ENCODE data around the gene NISCH.
A peak's percentile ranks its signal among the peaks of the same experiment; 100 is the strongest.

Gene NISCH

DNA sequence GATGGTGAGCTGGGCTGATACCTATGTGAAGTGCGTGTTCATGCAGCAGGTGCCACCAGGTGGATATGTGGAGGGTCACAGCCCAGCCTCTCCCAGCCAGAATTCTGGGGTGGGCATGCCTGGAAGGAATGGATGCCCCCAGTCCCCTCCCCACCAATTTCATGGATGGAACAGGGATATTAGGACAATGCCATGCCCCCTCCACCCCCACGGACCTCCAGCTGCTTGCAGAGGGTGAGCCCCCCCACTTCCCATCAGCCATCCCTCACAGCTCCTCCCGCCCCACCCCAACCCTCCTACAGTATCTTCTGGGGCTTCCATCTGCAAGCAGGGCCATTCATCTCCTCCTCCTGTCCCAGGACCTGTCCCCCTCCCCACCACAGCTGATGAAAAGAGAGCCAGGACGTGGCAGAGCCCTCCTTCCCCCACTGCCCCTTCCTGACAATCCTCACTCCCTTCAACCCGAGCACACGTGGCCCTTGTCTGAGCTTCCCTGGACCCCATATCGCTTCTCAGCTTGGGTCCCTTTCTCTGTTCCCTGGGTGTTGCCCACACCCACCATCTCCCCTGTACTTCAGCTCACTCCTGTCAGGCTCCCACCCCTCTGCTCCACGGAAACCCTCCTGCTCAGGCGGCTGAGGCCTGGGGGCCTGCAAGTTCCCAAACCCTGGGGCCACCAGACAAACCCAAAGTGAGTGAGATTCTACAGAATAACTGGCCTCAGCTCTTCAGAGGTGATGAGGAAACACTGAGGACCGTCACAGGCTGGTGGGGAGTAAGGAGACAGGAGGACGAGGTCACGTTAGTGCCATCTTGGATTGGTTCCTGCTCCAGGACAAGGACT is 7.7 kb upstream of the NISCH start:
- DNase-seq, result no peak

DNA sequence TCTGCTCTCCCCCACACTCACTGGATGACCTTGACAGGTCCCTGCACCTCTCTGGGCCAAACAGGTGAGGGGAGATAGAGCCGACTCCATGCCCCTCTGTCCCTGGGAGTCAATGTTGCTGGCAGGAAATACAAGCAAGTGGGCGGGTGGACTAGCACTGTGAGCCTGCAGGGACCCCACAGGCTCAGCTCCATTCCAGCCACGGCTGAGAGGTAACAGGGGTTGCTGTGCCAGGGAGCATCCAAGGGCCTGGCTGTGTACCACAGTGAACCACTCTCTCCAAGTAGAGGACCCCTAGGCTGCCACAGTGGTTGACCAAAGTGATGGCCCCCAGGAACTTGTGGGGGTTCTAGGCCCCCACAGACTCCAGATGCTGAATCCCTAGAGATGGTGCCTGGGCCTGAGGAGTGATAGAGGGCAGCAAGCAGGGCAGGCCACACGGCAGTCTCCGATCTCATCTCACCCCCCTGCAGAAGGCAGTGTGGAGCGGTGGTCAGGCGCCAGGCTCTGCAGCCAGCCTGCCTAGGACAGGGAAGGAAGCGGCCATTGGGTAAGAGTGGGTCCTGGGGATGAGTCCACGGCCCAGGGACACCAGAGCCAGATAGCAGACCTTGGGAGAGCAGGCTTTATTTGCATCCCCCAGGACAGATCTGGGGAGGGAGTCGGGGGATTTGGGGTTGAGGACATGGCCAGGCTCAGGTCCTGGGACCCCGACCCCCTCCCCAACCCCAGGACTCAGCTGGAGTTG is 4.7 kb upstream of the NISCH start:
- DNase-seq, result no peak

DNA sequence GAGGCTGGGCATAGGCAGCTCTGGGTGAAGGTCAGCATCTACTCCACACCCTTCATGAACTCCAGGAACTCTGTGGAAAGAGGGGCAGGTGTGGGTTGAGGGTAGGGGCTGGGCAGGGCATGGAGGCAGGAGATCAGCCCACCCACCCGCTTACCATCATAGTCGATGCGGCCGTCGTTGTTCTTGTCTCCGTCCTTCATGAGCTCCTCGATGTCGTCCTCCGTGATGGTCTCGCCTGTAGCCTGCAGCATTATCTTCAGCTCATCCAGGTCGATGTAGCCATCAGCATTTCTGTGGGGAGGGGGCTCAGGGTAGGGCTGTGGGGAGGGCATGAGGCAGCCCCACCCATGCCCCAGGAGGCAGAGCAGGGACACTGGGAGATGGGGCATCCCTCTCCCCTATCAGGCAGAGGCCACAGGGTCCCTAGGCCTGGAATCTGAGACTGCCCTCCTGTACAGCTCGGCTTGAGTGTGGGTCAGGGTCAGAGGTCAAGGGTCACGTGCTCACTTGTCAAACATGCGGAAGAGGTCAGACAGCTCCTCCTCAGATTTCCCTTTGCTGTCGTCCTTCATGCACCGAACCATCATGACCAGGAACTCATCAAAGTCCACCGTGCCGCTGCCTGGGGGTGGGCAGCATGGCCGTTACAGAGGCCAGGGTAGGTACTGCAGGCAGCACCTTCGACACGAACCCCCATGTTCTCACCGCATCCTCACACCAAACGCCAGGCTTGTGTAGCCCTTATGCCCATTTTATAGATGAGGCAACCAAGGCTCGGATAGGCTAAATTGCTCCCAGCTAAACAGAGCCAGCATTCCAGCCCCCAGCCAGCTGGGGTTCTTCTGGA is 3.9 kb upstream of the NISCH start:
- no peak for DNase-seq

DNA sequence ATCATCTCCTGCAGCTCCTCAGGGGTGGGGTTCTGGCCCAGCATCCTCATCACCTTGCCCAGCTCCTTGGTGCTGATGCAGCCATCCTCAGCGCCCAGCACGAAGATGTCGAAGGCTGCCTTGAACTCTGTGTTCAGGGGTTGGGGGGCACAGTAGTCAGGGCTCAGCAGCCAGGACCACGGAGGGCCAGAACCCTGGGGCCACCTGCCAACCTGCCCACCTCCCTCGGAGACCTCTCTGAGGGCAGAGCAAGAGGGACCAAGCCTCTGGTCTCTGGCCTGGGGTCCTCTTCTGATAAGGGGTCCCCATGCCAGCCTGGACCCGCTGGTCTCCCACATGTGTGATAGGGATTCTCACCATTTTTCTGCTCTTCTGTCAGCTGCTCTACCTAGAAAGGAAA is 3.3 kb upstream of the NISCH start:
- DNase-seq, result no peak

DNA sequence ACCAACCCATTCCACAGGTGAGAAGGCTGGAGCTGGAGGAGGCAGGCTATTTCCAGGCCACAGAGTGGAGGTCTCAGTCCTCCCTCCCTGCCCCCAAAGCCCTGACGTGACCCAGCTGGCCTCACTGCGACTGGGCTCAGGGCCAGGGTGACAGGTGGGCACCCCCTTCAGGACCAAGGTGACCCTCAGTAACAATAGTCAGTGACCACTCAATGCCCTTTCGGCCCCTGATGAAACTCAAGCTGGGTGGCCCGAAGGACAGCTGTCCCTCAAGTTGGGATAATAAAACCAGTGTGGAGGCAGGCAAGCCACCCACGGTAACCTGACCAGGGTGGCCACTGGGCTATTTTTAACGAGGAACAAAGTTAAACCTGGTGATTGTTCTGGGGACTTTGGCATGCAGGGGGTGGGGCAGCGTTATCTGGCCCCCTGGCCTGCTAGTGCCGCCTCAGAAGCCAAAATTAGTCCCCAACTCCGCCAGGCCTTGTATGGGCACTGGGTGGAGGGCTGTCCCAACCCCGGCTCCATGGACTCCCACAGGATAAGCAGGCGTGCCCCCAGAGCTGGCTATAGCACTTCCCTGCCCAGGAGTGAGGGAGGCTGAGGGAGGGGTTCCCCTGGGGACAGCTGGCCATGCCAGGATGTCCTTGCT is 2.7 kb upstream of the NISCH start:
- no peak for DNase-seq

DNA sequence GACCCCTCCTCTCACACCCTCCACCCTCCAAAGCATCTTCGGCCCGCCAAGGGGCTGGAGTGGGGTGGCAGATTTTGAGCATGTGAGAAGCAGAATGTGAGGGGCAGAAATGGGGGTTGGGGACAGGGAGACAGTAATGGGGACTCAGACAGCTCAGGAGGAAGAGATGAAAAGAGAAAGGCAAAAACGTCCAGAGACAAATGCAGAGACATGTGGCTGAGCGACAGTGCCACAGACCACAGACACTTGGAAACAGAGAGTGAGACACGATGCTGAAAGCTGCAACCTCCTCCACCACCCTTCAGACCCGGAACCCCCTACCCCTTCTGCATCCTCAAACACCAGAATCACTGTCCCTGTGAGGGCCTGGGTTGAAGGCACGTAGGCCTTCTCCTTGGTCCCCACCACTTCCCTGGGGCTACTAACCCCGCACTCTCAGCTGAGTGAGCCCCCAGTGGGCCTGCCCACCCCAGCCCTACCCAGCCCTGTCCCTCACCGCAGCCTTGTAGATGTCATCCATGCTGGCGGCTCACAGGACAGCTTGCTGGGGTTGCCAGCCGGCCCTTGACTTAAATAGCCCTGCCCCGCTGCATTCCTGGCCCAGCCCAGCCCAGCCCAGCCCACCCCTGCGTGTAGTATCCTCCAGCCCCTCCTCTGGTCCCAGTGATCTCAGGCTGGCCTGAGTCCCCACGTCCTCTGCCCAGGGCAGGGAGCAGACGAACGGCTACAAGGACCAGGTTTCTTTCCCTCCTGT is 1.7 kb upstream of the NISCH start, which contains the start of gene TNNC1:
TSS of gene TNNC1 (minus strand) at position 546 of the 754 bp plus-strand sequence. CDS start at position 520, 26 bp downstream.
- no peak for DNase-seq

DNA sequence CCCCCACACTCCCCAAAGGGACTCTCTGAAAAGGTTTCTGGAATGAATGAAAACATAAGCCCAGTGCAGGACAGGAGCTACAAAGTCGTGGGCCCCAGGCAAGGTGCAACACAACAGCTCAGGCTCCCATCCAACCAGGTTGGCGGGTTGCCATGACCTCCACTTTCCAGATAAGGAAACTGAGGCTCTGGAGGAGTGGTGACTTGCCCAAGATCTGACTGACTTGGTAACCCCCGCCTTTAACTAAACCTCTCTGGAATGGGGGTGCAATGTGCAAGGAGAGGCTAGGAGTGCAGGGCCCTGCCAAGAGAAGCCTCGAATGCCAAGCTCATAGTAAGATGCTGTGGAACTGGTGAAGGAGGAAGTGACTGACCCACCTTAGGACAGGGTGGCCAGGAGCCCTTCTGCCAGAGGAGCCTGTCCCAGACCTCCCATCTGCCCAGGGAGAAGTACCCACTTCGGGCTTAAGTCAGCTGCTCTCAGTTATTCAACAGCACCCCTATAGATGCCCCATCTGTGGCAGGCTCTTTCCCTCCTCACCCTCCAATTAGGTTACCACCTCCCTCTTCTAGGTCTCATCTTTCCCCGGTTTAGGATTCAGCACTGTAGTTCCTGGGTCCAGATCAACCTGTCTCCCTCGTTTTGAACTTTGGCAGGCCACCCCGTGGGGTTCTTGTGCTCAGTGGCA is 1.0 kb upstream of the NISCH start:
- DNase-seq, result no peak

DNA sequence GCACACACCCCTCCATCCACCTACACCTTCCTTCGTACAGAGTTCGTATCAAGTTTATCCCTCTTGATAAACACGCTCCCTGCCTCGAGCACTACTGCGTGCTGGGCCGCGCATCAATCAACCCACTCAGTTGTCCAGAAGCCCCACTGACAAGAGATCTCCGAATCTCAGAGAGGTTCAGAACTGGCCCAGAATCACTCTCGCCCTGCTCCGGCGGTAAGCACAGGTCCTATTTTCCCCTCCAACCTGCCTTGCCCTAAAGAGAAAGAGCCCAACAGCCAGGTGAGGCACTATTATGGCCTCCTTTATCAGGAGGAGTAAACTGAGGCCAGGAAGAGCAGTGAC is 494 bp upstream of the NISCH start:
- no peak for DNase-seq

DNA sequence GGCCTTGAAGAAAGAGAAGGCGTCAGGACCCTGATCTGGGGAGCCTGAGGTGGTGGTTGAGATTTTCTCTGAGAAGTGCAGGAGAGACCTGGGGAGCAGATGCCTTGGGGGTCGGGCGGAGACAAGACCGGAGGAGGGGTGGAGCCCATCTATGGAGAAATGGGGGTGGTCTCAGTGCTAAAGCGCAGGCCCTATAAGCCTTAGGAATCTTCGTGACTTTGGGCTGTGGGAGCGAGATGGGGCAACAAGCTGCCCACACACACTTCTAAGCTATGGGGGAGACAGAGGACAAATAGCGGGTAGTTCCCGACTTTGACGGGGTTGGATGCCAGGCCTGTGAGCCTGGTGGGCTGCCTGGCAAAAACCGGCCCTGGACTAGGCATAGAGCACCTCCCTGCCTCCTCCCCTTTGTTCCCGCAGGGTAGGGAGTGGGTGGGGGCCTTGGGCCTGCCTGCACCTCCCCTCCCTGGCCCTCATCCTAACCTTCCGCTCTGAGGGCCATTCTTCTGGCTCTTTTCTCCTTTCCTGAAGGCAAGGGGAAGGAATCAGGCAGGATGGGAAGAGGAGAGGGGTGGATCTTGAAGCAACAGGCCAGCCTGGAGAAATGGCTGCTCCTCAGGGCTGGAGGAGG is 880 bp downstream of the NISCH start:
- DNase-seq, result no peak

DNA sequence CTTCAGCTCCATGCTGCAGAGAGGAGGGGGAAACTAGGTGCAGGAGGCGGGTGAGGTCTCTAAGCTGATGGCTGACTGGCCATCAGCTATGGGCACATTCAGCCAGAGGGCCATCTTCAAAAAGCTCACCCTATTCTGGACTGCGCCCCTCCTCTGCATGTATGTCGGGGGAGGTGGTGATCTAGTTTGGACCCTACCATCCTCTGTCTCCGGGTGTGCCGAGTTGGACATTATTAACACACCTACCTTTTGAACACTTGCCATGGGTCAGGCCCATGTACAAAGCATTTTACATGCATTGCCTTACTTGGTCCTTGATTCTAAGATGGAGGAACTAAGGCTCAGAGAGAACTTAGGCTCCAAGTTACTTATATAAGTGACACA is 1.4 kb downstream of the NISCH start:
- DNase-seq, result no peak

DNA sequence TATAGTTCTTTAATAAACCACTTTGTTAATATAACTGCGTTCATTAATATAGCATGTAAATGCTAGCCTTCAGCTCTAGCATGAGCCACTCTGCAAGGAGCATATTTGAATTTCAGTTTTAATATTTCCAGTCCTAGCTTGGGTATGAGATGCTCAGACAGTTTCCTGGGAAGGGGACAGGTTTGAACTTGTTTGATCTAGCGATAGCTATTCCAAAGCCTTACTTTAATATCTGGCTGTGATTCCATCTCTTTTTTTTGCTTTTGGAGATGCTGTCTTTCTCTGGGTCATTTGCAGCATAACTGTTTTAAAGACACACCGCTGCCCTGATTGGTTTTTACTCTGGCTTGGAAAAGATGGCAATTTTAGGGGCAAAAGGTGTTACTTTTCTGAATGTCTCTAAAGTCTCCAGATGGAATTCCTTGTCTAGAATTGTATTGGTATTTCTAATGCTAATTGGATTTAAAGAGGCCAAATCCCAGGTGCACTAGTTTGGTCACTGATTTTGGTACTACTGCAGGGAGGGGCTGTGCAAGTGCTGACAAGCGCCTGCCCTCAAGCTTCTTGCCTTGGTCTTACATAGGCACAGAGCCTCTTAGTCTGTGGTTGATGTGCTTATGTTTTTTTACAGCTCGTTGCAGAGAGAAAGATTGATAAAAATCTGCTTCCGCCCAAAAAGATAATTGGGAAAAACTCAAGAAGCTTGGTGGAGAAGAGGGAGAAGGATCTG is 2.8 kb downstream of the NISCH start:
- no peak for DNase-seq

DNA sequence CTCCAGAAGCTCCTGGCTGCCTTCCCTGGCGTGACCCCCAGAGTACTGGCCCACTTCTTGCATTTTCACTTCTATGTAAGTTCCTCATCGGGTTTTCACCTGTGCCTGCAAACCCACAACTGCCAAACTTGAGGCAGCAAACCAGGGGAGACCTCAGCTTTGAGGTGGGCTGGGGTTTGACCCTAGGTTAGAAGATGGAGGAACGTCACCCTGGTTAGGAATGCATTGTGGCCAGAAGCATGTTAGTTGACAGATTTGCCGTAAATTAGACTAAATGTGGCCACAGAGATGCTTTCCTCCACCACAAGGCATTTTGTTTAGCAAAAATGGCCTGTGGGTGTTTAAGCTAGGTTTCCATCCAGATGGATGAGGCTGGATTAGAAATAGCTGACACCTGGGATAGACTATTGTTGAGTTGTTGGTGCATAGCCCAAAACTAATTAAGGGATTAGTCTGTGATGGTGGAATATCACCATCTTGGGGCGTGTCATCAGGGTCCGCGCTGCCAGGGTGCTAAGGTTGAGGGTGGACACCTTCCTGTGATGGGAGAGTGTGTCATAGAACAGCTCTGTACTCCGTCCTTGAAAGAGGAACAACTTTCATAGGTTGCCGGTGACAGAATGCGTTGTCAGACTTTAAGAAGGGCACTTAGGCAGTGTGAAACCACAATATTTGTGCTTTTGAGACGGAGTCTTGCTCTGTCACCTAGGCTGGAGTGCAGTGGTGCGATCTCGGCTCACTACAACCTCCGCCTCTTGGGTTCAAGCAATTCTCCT is 3.6 kb downstream of the NISCH start:
- no peak for DNase-seq

DNA sequence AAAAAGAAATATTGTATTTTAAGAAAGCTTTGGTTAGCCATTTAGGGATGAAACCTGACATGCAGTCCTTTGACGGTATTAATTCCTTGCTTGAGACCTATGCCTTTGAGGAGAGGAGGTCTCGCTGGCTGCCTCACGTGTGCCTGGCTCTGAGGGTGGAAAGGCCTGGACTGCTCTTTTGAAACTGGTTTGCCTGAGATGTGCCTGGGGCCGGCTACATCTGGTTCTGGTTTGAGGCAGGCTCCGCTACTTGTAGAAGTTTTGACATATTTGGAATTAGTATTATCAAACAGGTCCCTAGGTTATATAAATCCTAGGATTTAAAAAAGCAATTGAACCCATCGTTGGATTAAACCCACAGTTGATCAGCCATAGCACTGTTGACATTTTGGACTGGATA is 6.5 kb downstream of the NISCH start:
- no peak for DNase-seq

DNA sequence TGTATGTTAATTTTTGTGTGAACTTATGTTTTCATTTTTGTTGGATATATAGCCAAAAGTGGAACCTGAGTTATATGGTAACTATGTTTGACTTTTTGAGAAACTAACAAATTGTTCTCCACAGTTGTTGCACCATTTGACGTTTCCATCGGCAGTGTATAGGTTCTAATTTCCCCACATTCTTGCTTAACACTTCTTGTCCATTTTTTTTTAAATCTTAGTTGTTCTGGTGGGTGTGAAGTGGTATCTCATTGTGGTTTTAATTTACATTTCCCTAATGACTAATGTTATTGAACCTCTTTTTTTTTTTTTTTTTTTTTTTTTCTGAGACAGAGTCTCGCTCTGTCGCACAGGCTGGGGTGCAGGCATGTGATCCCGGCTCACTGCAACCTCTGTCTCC is 8.0 kb downstream of the NISCH start:
- no peak for DNase-seq

DNA sequence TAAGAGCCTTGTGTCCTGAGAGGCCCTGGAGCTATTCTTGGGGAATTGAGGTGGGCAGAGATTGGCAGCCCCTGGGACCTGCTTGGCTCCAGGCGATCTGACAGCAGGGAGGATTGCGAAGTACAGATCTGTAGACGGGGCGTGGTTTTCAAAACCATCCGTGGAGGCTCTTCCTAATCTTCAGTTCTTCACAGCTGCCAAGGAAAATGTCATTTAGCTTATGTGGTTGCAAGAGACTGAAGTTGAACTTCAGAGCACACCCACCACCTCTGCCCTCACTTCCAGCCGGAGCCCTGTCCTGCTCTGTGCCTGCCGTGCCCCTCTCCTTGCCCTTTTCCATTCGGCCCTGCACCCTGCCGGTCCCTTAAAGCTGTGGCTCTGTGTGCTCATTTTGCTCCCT is 12.9 kb downstream of the NISCH start:
- DNase-seq, result peak; percentile 72

DNA sequence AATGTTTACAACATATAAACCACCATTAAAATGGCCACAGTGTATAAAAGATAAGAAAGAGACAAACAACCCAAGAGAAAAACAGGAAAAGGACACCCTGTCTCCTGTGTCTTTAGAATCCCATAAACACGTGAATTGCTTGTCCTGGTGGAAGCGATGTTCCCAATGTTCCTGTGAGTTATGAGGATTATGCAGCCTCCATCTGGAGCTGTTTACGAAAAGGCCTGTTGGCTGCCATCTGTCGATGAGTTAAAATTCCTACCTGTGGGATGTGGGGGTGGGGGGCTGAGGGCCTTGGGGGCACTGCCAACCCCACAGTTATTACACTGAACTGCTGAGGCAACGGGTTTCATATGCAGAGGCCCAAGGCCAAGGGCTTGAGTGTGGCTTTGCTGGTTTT is 13.6 kb downstream of the NISCH start:
- peak; percentile 91 for DNase-seq

DNA sequence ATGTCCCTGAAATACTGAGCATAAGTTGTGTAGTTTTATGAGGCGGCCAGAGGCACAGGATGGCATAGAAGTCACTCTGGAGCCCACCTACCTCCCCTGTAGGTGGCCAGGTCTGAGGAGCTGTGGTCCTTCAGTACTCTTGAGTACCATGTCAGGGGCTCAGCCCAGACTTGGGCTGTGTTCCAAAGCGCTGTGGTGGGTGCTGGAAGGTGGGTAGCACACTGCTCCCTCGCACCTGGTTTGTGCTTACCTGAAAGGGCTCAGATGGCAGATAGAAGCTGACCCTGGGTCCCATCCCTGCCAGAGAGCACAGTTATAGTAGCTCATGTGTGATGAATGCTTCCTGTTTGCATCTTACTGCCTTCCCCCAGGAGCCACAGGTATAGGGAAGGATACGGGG is 15.5 kb downstream of the NISCH start:
- DNase-seq, result no peak

DNA sequence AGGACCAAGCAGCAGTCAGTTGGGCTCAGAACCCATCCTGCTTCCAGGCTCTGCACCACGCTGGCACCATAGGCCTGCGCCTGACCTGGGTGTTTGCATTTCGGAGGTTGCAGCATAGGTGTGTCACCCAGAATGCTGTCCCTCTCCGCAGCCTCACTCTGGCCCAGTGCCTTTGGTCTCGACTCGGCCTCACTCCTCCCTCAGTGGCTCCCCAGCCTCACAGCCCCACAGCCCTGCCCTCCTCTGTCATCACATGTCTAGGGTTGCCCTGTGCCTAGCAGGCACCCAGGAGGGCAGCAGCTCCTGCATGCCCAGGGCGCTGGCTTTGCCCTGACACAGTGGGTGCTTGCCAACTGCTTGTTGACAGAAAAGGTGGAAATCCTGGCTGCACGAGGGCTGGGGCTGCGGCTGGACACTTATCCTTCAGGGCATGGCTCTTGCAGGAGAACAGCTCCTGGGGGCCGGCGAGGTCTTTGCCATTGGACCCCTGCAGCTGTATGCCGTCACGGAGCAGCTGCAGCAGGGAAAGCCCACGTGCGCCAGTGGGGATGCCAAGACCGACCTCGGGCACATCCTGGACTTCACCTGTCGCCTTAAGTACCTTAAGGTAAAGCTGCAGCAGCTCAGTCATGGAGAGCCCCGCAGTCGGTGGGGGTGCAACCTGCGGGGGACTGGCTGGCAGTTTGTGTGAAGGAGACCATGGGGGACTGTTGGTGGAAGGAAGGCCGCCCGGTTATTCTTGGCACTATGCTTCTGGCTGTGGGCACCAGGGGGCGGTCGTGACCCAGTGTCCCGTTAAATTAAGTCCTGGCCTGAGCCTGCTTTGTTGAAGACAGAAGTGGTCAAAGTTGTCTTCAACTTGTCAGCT is 16.2 kb downstream of the NISCH start:
- no peak for DNase-seq
